ENCODE results near the gene VAMP5. TPM values are rescaled to one million over a fixed set of nuclear protein-coding genes. Genes with fewer than 3 reads are reported as not detected.
"Not testable (repeated sequence)": the region's sequence is repeated elsewhere in the genome, so short reads cannot be mapped to it uniquely, and the experiment has no call there.

VAMP5 gene
- total RNA-seq, 3 donors from 2014 or later: 7.3 to 12.1 (median 9.3) TPM

- ATAC-seq (peak in 1 of 2 donors; percentile 16), DNase-seq (no peak)
- no peaks in the 10 kb centered on the region for H3K9me3 Mint-ChIP-seq
- H3K36me3 Mint-ChIP-seq (ENCODE audit: insufficient read depth): peaks cover 12% of the 10 kb centered on the region
- H3K4me3 Mint-ChIP-seq: peak overlapping the region; percentile 93
- peaks cover 23% of the 10 kb centered on the region for H3K4me1 Mint-ChIP-seq (ENCODE audit: low read depth)
- no peaks in the 10 kb centered on the region for H3K27me3 Mint-ChIP-seq (ENCODE audit: low read depth)
These were observed 27.0 kb downstream of the VAMP5 start for GRCh38 chr2:85611217-85611704.

GRCh38 chr2:85611705-85612587 is 27.7 kb downstream of the VAMP5 start, which contains the start of gene C2orf68:
TSS of gene C2orf68 (minus strand) at chr2:85612066. CDS start at chr2:85611984, 82 bp downstream.
- Mint-ChIP-seq H3K9me3 (no peaks in the 10 kb centered on the region), H3K4me3 (peak within 1 kb of the TSS; percentile 93), H3K36me3 (ENCODE audit: insufficient read depth) (peaks cover 12% of the 10 kb centered on the region), H3K27me3 (ENCODE audit: low read depth) (no peaks in the 10 kb centered on the region), H3K4me1 (ENCODE audit: low read depth) (peaks cover 23% of the 10 kb centered on the region)
- DNase-seq (peak; percentile 74), ATAC-seq (peak; percentile 69 to 71)

GRCh38 chr2:85613717-85614515 is 29.7 kb downstream of the VAMP5 start:
- H3K4me1 Mint-ChIP-seq (ENCODE audit: low read depth): peaks cover 29% of the 10 kb centered on the region
- H3K9me3 Mint-ChIP-seq: no peaks in the 10 kb centered on the region
- ATAC-seq: no peak
- H3K4me3 Mint-ChIP-seq: peak overlapping the region; percentile 29
- H3K27me3 Mint-ChIP-seq (ENCODE audit: low read depth): no peaks in the 10 kb centered on the region
- H3K36me3 Mint-ChIP-seq (ENCODE audit: insufficient read depth): peaks cover 6% of the 10 kb centered on the region
- no peak for DNase-seq

GRCh38 chr2:85614757-85615156 is 30.5 kb downstream of the VAMP5 start:
- H3K4me3 Mint-ChIP-seq; ATAC-seq; H3K36me3 Mint-ChIP-seq (ENCODE audit: insufficient read depth); DNase-seq; H3K27me3 Mint-ChIP-seq (ENCODE audit: low read depth); H3K9me3 Mint-ChIP-seq: not testable (repeated sequence)
- peaks cover 28% of the 10 kb centered on the region for H3K4me1 Mint-ChIP-seq (ENCODE audit: low read depth)

- Mint-ChIP-seq H3K36me3 (ENCODE audit: insufficient read depth) (peaks cover 6% of the 10 kb centered on the region), H3K4me1 (ENCODE audit: low read depth) (peaks cover 23% of the 10 kb centered on the region), H3K27me3 (ENCODE audit: low read depth) (no peaks in the 10 kb centered on the region), H3K4me3 (peak overlapping the region; percentile 97), H3K9me3 (no peaks in the 10 kb centered on the region)
- ATAC-seq (no peak), DNase-seq (no peak)
These were observed 31.1 kb downstream of the VAMP5 start for GRCh38 chr2:85615413-85615728.

GRCh38 chr2:85617723-85618122 is 33.5 kb downstream of the VAMP5 start:
- Mint-ChIP-seq H3K4me3 (peak overlapping the region; percentile 97), H3K36me3 (ENCODE audit: insufficient read depth) (peaks cover 12% of the 10 kb centered on the region), H3K4me1 (ENCODE audit: low read depth) (peaks cover 15% of the 10 kb centered on the region)
- DNase-seq; H3K9me3 Mint-ChIP-seq; H3K27me3 Mint-ChIP-seq (ENCODE audit: low read depth); ATAC-seq: not testable (repeated sequence)

GRCh38 chr2:85619617-85620016 is 35.4 kb downstream of the VAMP5 start:
- ATAC-seq: no peak
- Mint-ChIP-seq H3K9me3 (no peaks in the 10 kb centered on the region), H3K4me1 (ENCODE audit: low read depth) (peaks cover 17% of the 10 kb centered on the region)

GRCh38 chr2:85621338-85621737 is 37.1 kb downstream of the VAMP5 start:
- Mint-ChIP-seq H3K27me3 (ENCODE audit: low read depth) (no peaks in the 10 kb centered on the region), H3K36me3 (ENCODE audit: insufficient read depth) (peaks cover 42% of the 10 kb centered on the region), H3K9me3 (no peaks in the 10 kb centered on the region), H3K4me3 (no peak overlapping the region), H3K4me1 (ENCODE audit: low read depth) (peaks cover 17% of the 10 kb centered on the region)
- DNase-seq (no peak), ATAC-seq (no peak)

More at GRCh38 chr2:85619617-85620016, 35.4 kb downstream of the VAMP5 start:
- DNase-seq: no peak
- Mint-ChIP-seq H3K4me3 (no peak overlapping the region), H3K27me3 (ENCODE audit: low read depth) (no peaks in the 10 kb centered on the region), H3K36me3 (ENCODE audit: insufficient read depth) (peaks cover 28% of the 10 kb centered on the region)

GRCh38 chr2:85623991-85624390 is 39.8 kb downstream of the VAMP5 start:
- DNase-seq (no peak), ATAC-seq (no peak)
- Mint-ChIP-seq H3K4me3 (no peak overlapping the region), H3K9me3 (no peaks in the 10 kb centered on the region), H3K36me3 (ENCODE audit: insufficient read depth) (peaks cover 49% of the 10 kb centered on the region), H3K27me3 (ENCODE audit: low read depth) (no peaks in the 10 kb centered on the region), H3K4me1 (ENCODE audit: low read depth) (peaks cover 12% of the 10 kb centered on the region)

GRCh38 chr2:85628658-85629057 is 44.4 kb downstream of the VAMP5 start:
- Mint-ChIP-seq H3K4me1 (ENCODE audit: low read depth) (peaks cover 11% of the 10 kb centered on the region), H3K9me3 (no peaks in the 10 kb centered on the region), H3K4me3 (no peak overlapping the region), H3K36me3 (ENCODE audit: insufficient read depth) (peaks cover 50% of the 10 kb centered on the region), H3K27me3 (ENCODE audit: low read depth) (no peaks in the 10 kb centered on the region)
- ATAC-seq: peak; percentile 74 to 79
- DNase-seq: no peak

- peaks cover 13% of the 10 kb centered on the region for H3K4me1 Mint-ChIP-seq (ENCODE audit: low read depth)
- H3K9me3 Mint-ChIP-seq: no peaks in the 10 kb centered on the region
- ATAC-seq: no peak
- H3K4me3 Mint-ChIP-seq: no peak overlapping the region
- DNase-seq: no peak
- H3K27me3 Mint-ChIP-seq (ENCODE audit: low read depth): no peaks in the 10 kb centered on the region
- H3K36me3 Mint-ChIP-seq (ENCODE audit: insufficient read depth): peaks cover 38% of the 10 kb centered on the region
These were observed 47.1 kb downstream of the VAMP5 start for GRCh38 chr2:85631316-85631715.

- peaks cover 43% of the 10 kb centered on the region for H3K36me3 Mint-ChIP-seq (ENCODE audit: insufficient read depth)
- ATAC-seq (no peak), DNase-seq (no peak)
- no peaks in the 10 kb centered on the region for H3K9me3 Mint-ChIP-seq
- H3K4me3 Mint-ChIP-seq: no peak overlapping the region
- peaks cover 8% of the 10 kb centered on the region for H3K4me1 Mint-ChIP-seq (ENCODE audit: low read depth)
- H3K27me3 Mint-ChIP-seq (ENCODE audit: low read depth): no peaks in the 10 kb centered on the region
These were observed 50.8 kb downstream of the VAMP5 start for GRCh38 chr2:85635011-85635410.

- H3K9me3 Mint-ChIP-seq: no peaks in the 10 kb centered on the region
- H3K27me3 Mint-ChIP-seq (ENCODE audit: low read depth): no peaks in the 10 kb centered on the region
- ATAC-seq (no peak), DNase-seq (no peak)
- peaks cover 7% of the 10 kb centered on the region for H3K4me1 Mint-ChIP-seq (ENCODE audit: low read depth)
- H3K36me3 Mint-ChIP-seq (ENCODE audit: insufficient read depth): peaks cover 42% of the 10 kb centered on the region
- H3K4me3 Mint-ChIP-seq: no peak overlapping the region
These were observed 51.4 kb downstream of the VAMP5 start for GRCh38 chr2:85635636-85636035.

- ATAC-seq (peak; percentile 50 to 73), DNase-seq (no peak)
- Mint-ChIP-seq H3K4me3 (no peak overlapping the region), H3K4me1 (ENCODE audit: low read depth) (peaks cover 6% of the 10 kb centered on the region), H3K36me3 (ENCODE audit: insufficient read depth) (peaks cover 49% of the 10 kb centered on the region), H3K9me3 (no peaks in the 10 kb centered on the region), H3K27me3 (ENCODE audit: low read depth) (no peaks in the 10 kb centered on the region)
These were observed 58.5 kb downstream of the VAMP5 start for GRCh38 chr2:85642725-85643124.
